Omental fat pad (tissue), 4 donors: ENCODE data around the gene PTPN4. TPM values are rescaled to one million over a fixed set of nuclear protein-coding genes. Genes with fewer than 3 reads are reported as not detected.

Experiments
- ATAC-seq: fragments of 150-250 bp; one replicate; pipeline ENCODE4 v1.9.1; 2016; ENCODE audit warnings: mild to moderate bottlenecking, moderate library complexity; ENCODE audit not compliant: low FRiP score
- DNase-seq: peaks from one replicate; pipeline ENCODE4 v3.0.0-alpha.2; 2019; ENCODE audit warnings: low spot score
- CTCF ChIP-seq, 3 donors: fragments of 450-650 bp; IDR thresholded peaks; one replicate each; pipeline ENCODE4 v1.5.1; 2016 to 2017; ENCODE audit warnings: antibody characterized with exemption in 3 of 3, mild to moderate bottlenecking in 3 of 3, moderate library complexity in 2 of 3
- total RNA-seq, 4 donors: library from RNA; depleted of rRNA; stranded (reverse); fragments of >200 nt; gene quantifications; one replicate each; pipeline ENCODE4 v1.1.0, GENCODE V29; 2016

PTPN4 gene
- total RNA-seq, 4 donors from 2014 or later, result 20.2 to 41.0 (median 30.5) TPM

- DNase-seq (no peak), ATAC-seq (no peak)
- TF ChIP-seq CTCF (IDR thresholded peaks at IDR 0.05), result no peak
These were observed 44.1 kb upstream of the PTPN4 start for GRCh38 chr2:119715409-119716283.

GRCh38 chr2:119716284-119716672 is 43.4 kb upstream of the PTPN4 start:
- no peak for DNase-seq
- TF ChIP-seq CTCF (IDR thresholded peaks at IDR 0.05), result no peak
- no peak for ATAC-seq

GRCh38 chr2:119718501-119719260 is 41.0 kb upstream of the PTPN4 start:
- ATAC-seq (no peak), DNase-seq (no peak)
- no peak for TF ChIP-seq CTCF (IDR thresholded peaks at IDR 0.05)

- no peak for ATAC-seq
- DNase-seq, result no peak
- TF ChIP-seq CTCF (IDR thresholded peaks at IDR 0.05), result no peak
These were observed 40.5 kb upstream of the PTPN4 start for GRCh38 chr2:119719261-119719627.

GRCh38 chr2:119721043-119721442 is 38.7 kb upstream of the PTPN4 start:
- ATAC-seq (no peak), DNase-seq (no peak)
- no peak for TF ChIP-seq CTCF (IDR thresholded peaks at IDR 0.05)

- ATAC-seq, result no peak
- no peak for DNase-seq
- no peak for TF ChIP-seq CTCF (IDR thresholded peaks at IDR 0.05)
These were observed 38.3 kb upstream of the PTPN4 start for GRCh38 chr2:119721462-119721861.
